HG03521 (cell line): ENCODE data around the gene GDF11.

Source experiments
- ATAC-seq: cut with Tn5 transposase; IDR thresholded peaks from one replicate; pipeline ENCODE4 v1.9.1; 2021; ENCODE audit warnings: mild to moderate bottlenecking, moderate library complexity; ENCODE audit not compliant: unreplicated experiment

GDF11 gene

DNA sequence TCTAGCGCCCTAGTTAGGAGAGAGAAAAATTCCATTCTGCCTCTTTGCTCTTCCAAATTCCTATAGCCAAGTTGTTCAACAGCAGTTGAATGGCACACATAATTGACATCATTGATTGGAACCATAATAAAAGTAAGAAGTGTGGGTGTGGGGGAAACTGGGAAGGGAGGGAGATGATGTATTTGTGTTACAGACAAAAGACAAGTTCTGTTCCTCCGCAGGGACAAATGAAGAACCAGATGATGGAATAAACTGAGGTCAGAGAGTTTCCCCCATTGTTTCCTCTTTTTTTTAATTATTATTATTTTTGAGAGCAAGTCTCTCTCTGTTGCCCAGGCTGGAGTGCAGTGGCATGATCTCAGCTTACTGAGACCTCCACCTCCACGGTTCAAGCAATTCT is 34.9 kb downstream of the GDF11 start:
- no peak for ATAC-seq

GRCh38 chr12:55780685-55781084 is 37.8 kb downstream of the GDF11 start:
- no peak for ATAC-seq

- ATAC-seq: no peak
Measured at GRCh38 chr12:55788546-55788945, 45.6 kb downstream of the GDF11 start.

DNA sequence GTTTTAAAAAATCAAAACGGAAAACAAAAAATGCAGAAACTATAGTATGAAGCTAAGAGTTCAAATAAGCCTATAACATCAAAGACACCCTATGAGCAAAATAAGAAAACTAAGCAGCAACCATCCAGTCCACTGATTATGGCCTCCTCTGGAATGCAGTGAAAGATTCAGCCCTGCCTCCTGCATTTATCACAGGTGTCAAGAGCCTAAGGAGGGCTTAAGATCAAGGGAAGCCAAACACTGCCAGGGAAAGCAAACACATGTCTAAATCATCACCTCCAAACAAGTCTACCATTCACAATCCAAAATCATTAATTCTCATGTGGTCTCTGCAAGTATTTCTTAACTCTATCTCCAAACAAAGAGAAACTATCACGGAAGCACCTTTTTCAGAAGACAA is 46.2 kb downstream of the GDF11 start:
- ATAC-seq: no peak

DNA sequence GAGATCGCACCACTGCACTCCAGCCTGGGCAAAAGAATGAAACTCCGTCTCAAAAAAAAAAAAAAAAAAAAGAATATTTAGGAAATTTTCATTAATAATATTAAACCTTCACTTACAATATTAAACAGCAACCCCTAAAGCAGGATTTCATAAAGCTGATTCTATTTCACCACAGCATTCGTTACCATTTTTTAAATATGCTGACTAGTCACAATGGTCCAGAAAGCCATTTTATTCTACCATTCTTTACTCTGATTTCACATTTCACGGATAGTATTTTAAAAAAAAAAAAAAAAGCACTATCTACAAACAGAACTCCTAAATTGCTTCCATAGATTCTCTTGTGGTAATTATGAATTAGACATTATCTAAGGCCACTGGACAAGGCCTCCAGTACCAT is 47.0 kb downstream of the GDF11 start:
- ATAC-seq: no peak

- no peak for ATAC-seq
Measured at GRCh38 chr12:55795950-55796349, 53.0 kb downstream of the GDF11 start.

DNA sequence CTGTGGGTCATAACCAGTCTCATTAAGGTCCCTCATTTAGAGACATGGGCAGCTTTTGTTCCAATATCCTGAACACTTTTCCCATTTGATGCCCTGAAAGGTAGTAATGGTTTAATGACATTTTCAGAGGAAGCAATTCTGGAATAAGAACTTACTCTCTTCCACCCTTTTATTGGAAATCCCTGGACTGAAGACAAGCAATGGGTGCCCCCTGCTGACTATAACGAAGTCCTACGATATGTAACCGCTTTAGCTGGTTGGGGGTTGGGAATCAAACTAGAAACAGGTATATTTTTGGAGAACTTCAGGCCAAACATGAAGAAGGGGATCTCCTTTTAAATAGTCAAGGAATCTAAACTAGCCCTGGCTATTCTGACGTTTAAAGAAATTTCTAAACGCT is 54.1 kb downstream of the GDF11 start:
- ATAC-seq: no peak

DNA sequence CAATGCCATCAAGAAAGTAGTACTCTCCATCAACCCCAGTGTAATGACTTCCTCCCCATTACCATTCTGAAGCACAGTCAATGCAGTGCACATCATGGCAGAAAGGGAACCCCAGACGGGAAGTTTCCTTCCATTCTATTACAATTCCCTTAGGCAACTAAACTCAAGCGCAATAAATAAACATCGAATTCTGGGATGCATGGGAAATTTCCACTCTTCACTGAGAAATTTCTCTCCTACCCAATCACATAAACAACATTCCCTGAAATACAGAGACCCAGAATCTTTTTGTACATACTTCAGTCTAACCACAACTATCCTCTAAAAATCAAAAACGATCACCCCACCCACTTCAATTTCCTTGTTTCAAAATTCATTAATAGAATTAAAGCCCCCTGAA is 54.6 kb downstream of the GDF11 start:
- ATAC-seq: no peak
